ENCODE measurements around the gene PLPPR5. TPM values are rescaled to one million over a fixed set of nuclear protein-coding genes. Genes with fewer than 3 reads are reported as not detected.
A peak's percentile ranks its signal among the peaks of the same experiment; 100 is the strongest.

The PLPPR5 gene
- total RNA-seq, 2 donors from 2014 or later, result not detected

DNA sequence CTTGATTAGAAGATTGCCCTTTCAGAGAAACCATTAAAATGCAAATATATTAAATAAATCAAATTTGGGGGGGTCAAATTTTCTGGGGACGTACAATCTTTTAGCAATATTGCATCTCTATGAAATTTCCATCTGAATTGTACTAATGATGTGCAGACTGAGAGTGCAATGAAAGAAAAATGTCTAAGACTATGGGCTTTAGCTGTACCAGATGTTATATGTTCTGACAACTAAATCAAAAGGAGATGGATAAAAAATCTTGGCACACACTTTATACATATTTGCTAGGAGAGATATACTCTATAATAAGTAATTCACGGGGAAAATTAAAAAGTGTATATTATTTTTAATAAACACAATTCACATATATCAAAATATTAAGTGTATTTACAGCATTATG lies 13.0 kb upstream of the PLPPR5 start:
- no peak overlapping the region for H3K4me3 ChIP-seq
- H3K36me3 ChIP-seq, result no peaks in the 10 kb centered on the region
- no peak for ATAC-seq (ENCODE audit: insufficient number of reproducible peaks, low FRiP score, low read depth)
- TF ChIP-seq, protein P1, sequence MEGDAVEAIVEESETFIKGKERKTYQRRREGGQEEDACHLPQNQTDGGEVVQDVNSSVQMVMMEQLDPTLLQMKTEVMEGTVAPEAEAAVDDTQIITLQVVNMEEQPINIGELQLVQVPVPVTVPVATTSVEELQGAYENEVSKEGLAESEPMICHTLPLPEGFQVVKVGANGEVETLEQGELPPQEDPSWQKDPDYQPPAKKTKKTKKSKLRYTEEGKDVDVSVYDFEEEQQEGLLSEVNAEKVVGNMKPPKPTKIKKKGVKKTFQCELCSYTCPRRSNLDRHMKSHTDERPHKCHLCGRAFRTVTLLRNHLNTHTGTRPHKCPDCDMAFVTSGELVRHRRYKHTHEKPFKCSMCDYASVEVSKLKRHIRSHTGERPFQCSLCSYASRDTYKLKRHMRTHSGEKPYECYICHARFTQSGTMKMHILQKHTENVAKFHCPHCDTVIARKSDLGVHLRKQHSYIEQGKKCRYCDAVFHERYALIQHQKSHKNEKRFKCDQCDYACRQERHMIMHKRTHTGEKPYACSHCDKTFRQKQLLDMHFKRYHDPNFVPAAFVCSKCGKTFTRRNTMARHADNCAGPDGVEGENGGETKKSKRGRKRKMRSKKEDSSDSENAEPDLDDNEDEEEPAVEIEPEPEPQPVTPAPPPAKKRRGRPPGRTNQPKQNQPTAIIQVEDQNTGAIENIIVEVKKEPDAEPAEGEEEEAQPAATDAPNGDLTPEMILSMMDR (IDR thresholded peaks at IDR 0.05), result no peak
- H3K9me3 ChIP-seq, result no peaks in the 10 kb centered on the region
- no peaks in the 10 kb centered on the region for H3K27me3 ChIP-seq (replicated peaks; ENCODE audit: insufficient read depth)
- H3K4me1 ChIP-seq (ENCODE audit: control insufficient read depth in 1 of 2, low read depth in 2 of 2), result no peaks in the 10 kb centered on the region
- DNase-seq (ENCODE audit: low spot score), result no peak
- no peak overlapping the region for H3K27ac ChIP-seq

DNA sequence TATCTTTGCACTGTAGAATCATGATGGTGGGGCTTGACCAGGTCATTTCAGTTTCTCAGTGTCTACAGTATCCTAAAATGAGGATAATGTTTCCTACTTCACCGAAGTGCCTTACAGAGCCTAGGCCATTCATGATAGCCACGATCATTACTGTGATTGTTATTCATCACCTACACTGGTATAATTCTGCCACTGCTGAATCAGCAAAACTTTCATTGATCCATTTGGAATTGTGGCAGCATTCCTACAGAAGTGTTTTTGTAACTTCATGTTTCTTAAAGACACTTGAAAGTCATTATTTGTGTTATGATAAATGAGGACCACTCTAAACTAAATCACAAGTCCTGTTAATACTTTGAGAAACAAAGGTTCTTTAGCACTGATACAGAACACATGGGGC lies 6.0 kb upstream of the PLPPR5 start:
- H3K27ac ChIP-seq, result no peak overlapping the region

DNA sequence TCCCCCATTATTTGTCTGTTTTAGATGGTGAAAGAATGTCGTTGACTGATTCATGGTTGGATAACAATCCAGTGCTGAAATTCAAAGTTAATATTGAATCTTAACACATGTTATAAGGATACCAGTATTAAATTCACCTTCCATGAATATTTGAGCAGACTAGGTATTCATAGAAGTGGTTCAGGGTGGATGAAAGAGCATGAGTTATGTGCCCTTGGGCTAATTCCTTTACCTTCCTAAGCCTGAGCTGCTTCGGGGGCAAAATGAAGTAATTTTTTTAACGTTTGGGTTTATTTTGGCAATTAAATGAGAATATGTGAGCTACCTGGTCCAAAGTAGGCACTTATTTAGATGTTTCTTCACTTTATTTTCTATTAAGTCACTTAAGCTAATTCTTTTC lies 2.7 kb upstream of the PLPPR5 start:
- H3K4me3 ChIP-seq, result no peak overlapping the region
- DNase-seq (ENCODE audit: low spot score), result no peak
- peaks cover 0 to 16% of the 10 kb centered on the region in 2 donors for H3K4me1 ChIP-seq (ENCODE audit: control insufficient read depth in 1 of 2, low read depth in 2 of 2)
- H3K27ac ChIP-seq, result no peak overlapping the region
- ATAC-seq (ENCODE audit: insufficient number of reproducible peaks, low FRiP score, low read depth), result no peak
- TF ChIP-seq, protein P1 (IDR thresholded peaks at IDR 0.05), result no peak
- H3K9me3 ChIP-seq, result no peaks in the 10 kb centered on the region
- no peaks in the 10 kb centered on the region for H3K36me3 ChIP-seq
- no peaks in the 10 kb centered on the region for H3K27me3 ChIP-seq (replicated peaks; ENCODE audit: insufficient read depth)

More for the DNA sequence above, 6.0 kb upstream of the PLPPR5 start:
- Histone ChIP-seq H3K27me3 (replicated peaks; ENCODE audit: insufficient read depth) (no peaks in the 10 kb centered on the region), H3K36me3 (no peaks in the 10 kb centered on the region), H3K4me1 (ENCODE audit: control insufficient read depth in 1 of 2, low read depth in 2 of 2) (no peaks in the 10 kb centered on the region), H3K9me3 (no peaks in the 10 kb centered on the region), H3K4me3 (no peak overlapping the region)
- TF ChIP-seq, protein P1 (IDR thresholded peaks at IDR 0.05), result no peak
- ATAC-seq (ENCODE audit: insufficient number of reproducible peaks, low FRiP score, low read depth) (no peak), DNase-seq (ENCODE audit: low spot score) (no peak)

DNA sequence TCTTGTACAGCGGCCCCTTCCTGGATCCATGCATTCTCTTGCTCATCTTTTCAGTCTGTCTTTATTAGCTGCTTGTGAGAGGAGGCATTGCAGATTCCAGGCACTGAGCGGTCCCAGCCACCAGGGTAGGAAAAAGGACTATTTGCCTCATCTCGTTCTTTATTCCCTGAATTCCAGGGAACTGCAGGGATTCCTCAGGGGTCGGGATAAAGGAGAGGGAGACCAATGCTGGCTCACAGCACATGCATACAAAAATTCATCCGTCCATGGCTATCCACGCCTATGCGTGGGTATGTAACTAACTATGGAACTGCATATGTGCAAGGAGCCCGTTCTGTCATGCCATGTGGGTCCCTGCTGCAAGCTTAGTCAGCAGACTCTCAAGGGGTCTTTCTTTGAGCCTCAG lies 879 bp upstream of the PLPPR5 start:
- Histone ChIP-seq H3K9me3 (no peaks in the 10 kb centered on the region), H3K27me3 (replicated peaks; ENCODE audit: insufficient read depth) (no peaks in the 10 kb centered on the region), H3K27ac (no peak overlapping the region), H3K4me3 (no peak overlapping the region), H3K4me1 (ENCODE audit: control insufficient read depth in 1 of 2, low read depth in 2 of 2) (peaks cover 0 to 16% of the 10 kb centered on the region in 2 donors), H3K36me3 (no peaks in the 10 kb centered on the region)
- ATAC-seq (ENCODE audit: insufficient number of reproducible peaks, low FRiP score, low read depth) (no peak), DNase-seq (ENCODE audit: low spot score) (no peak)
- TF ChIP-seq, protein P1 (IDR thresholded peaks at IDR 0.05), result no peak

DNA sequence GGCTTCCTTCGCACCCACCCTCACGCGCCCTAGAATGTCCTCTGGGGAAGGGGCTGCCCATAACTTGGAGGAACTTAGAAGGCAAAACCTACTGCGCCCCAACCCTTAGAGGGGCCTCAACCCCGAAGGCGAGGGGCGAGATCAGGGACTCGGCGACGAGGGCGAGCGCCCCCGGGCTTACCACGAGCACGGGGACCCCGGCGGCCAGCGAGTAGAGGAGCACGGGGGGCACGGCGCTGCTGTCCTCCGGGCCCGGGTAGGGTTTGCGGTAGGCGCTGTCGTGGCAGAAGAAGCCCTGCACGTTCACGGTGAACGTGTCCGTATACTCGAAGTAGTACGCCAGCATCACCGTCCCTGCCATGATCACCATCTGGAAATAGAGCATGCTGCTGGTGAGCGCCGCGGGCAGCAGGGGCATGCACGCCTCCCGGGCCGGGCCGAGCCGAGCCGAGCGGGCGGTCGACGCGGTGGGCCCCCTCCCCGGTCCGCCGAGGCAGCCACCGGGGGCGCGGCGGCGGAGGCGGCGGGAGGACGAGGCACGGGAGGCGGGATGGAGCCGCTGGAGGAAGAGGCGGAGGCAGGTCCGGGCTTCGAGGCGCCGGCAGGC lies 304 bp downstream of the PLPPR5 start:
- TF ChIP-seq, protein P1 (IDR thresholded peaks at IDR 0.05), result no peak
- peaks cover 0 to 16% of the 10 kb centered on the region in 2 donors for H3K4me1 ChIP-seq (ENCODE audit: control insufficient read depth in 1 of 2, low read depth in 2 of 2)
- H3K27me3 ChIP-seq (replicated peaks; ENCODE audit: insufficient read depth), result no peaks in the 10 kb centered on the region
- peak overlapping the region; percentile 58 for H3K4me3 ChIP-seq
- ATAC-seq (ENCODE audit: insufficient number of reproducible peaks, low FRiP score, low read depth) (no peak), DNase-seq (ENCODE audit: low spot score) (no peak)
- no peaks in the 10 kb centered on the region for H3K9me3 ChIP-seq
- no peak overlapping the region for H3K27ac ChIP-seq
- H3K36me3 ChIP-seq, result no peaks in the 10 kb centered on the region

Data from thoracic aorta (tissue), 2 donors.